ENCODE results near the gene BCL10. TPM values are rescaled to one million over a fixed set of nuclear protein-coding genes. Genes with fewer than 3 reads are reported as not detected.

Gene BCL10
- total RNA-seq, 1 donor from 2014 or later: 12.3 TPM

DNA sequence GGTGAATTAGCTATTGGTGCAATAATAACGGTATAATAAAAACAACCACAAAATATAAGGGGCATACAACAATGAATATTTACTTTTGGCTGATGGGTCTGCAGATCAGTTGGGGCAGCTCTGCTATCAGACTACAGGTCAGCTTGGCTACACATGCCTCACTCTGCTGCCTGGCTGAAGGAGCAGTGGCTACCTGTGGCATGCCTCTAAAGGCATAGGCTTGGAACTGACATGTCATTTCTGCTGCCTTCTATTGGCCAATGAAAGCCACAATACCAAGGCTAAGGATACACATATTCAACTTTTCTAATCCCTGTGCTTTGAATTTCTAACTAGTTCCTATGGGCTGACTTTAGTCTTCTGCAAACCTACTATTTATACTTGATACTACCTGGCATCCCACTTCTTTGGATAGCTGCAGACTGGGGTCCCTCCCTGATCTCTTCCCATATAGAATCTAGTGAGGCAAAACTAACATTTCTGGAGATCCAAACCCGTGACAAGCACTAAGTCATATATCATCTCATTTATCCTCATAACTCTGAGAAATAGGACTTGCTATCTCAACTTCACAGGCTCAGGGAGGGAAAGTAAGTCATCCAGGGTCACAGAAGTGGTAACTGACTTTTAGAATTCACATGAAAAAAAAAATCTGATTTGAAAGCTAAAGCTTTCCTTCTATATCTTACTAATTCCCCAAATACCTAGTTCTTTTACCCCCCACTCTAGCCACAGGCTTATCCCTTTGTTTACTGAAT is 56.4 kb downstream of the BCL10 start:
- Histone ChIP-seq H3K27me3 (no peaks in the 10 kb centered on the region), H3K27ac (no peak overlapping the region), H3K36me3 (no peaks in the 10 kb centered on the region), H3K4me1 (peaks cover 11% of the 10 kb centered on the region), H3K9me3 (no peaks in the 10 kb centered on the region), H3K4me3 (no peak overlapping the region)
- TF ChIP-seq POLR2AphosphoS5 (IDR thresholded peaks at IDR 0.05; ENCODE audit: insufficient read depth in 1 of 2, low read depth in 1 of 2): no peak
- intact Hi-C loops (cut with DNase I): no loop called here
- DNase-seq (ENCODE audit: extremely low spot score in 2 of 2): no peak

DNA sequence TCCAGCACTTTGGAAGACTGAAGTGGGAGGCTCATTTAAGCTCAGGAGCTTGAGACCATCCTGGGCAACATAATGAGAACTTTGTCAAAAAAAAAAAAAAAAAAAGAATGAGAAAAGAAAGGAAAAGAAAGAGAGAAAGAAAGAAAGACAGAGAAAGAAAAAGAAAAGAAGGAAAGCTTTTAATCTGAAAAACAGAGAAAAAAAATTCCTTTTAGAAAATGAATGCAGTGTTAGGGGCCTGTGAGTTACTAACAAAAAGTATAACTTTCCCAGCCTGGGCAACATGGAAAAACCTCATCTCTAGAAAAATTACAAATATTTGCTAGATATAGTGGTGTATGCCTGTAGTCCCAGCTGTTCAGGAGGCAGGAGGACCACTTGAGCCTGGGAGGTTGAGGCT is 59.7 kb downstream of the BCL10 start:
- TF ChIP-seq POLR2A (IDR thresholded peaks at IDR 0.05): no peak
- TF ChIP-seq, protein P1, sequence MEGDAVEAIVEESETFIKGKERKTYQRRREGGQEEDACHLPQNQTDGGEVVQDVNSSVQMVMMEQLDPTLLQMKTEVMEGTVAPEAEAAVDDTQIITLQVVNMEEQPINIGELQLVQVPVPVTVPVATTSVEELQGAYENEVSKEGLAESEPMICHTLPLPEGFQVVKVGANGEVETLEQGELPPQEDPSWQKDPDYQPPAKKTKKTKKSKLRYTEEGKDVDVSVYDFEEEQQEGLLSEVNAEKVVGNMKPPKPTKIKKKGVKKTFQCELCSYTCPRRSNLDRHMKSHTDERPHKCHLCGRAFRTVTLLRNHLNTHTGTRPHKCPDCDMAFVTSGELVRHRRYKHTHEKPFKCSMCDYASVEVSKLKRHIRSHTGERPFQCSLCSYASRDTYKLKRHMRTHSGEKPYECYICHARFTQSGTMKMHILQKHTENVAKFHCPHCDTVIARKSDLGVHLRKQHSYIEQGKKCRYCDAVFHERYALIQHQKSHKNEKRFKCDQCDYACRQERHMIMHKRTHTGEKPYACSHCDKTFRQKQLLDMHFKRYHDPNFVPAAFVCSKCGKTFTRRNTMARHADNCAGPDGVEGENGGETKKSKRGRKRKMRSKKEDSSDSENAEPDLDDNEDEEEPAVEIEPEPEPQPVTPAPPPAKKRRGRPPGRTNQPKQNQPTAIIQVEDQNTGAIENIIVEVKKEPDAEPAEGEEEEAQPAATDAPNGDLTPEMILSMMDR (IDR thresholded peaks at IDR 0.05): no peak
- no peak for TF ChIP-seq POLR2AphosphoS5 (IDR thresholded peaks at IDR 0.05; ENCODE audit: insufficient read depth in 1 of 2, low read depth in 1 of 2)
- H3K4me1 ChIP-seq: no peaks in the 10 kb centered on the region
- H3K4me3 ChIP-seq: no peak overlapping the region
- no peak overlapping the region for H3K27ac ChIP-seq
- H3K27me3 ChIP-seq: no peaks in the 10 kb centered on the region
- H3K9me3 ChIP-seq: no peaks in the 10 kb centered on the region
- intact Hi-C loops (cut with DNase I): no loop called here
- no peak for DNase-seq (ENCODE audit: extremely low spot score in 2 of 2)
- H3K36me3 ChIP-seq: no peaks in the 10 kb centered on the region

Small RNAs within 50 kb of the gene (small RNA-seq; reads per million reads assigned to genes)
- gene RF00019: not detected

Other genes with a start within 250 kb of the BCL10 start
- gene MCOLN3, start 228.1 kb downstream of the BCL10 start, total RNA-seq: 5.6 TPM
- 4.7 TPM for gene SYDE2, start 75.6 kb downstream of the BCL10 start, total RNA-seq
- gene C1orf52, start 17.0 kb downstream of the BCL10 start, total RNA-seq: 13.0 TPM
- 10.3 TPM for gene DDAH1, start 188.5 kb upstream of the BCL10 start, total RNA-seq